Peyer's patch (tissue), 4 donors: ENCODE results near the gene SYPL1.

Source experiments
- POLR2A ChIP-seq, 2 donors: fragments of 450-650 bp; IDR thresholded peaks; one replicate each; pipeline ENCODE4 v1.5.1; 2017; ENCODE audit warnings: antibody characterized with exemption in 2 of 2, mild to moderate bottlenecking in 2 of 2, moderate library complexity in 2 of 2
- TF ChIP-seq, protein P1 (sequence below), 6 experiments: fragments of 450-650 bp in 4 of 6; fragments of 200-600 bp in 2 of 6; sonication (generic) in 1 of 6; IDR thresholded peaks; one replicate each; pipeline ENCODE4 v1.5.1; 2017 to 2019; ENCODE audit warnings: antibody characterized with exemption in 6 of 6, mild to moderate bottlenecking in 3 of 6, moderate library complexity in 1 of 6

DNA sequence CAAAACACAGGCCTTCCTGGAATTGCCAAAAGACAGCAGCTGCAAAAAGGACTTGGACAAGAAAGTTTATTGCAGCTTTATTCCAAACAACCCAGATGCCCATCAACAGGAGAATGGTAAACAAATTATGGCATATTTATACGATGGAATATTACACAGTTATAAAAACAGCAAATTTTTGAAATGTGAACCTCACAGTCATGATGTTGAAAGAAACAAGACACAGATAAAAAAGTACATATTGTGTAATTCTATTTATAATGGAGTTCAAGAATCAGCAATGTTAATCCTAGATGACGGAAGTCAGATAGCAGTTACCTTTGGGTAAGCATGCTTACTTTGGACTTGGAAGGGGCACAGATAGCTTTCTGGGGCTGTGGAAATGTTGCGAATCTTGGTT, 44.4 kb downstream of the SYPL1 start:
- TF ChIP-seq, protein P1, sequence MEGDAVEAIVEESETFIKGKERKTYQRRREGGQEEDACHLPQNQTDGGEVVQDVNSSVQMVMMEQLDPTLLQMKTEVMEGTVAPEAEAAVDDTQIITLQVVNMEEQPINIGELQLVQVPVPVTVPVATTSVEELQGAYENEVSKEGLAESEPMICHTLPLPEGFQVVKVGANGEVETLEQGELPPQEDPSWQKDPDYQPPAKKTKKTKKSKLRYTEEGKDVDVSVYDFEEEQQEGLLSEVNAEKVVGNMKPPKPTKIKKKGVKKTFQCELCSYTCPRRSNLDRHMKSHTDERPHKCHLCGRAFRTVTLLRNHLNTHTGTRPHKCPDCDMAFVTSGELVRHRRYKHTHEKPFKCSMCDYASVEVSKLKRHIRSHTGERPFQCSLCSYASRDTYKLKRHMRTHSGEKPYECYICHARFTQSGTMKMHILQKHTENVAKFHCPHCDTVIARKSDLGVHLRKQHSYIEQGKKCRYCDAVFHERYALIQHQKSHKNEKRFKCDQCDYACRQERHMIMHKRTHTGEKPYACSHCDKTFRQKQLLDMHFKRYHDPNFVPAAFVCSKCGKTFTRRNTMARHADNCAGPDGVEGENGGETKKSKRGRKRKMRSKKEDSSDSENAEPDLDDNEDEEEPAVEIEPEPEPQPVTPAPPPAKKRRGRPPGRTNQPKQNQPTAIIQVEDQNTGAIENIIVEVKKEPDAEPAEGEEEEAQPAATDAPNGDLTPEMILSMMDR (IDR thresholded peaks at IDR 0.05) = no peak
- TF ChIP-seq POLR2A (IDR thresholded peaks at IDR 0.05) = no peak
